ENCODE results near the gene IPO4. TPM values are rescaled to one million over a fixed set of nuclear protein-coding genes. Genes with fewer than 3 reads are reported as not detected.

IPO4 gene
- total RNA-seq, 1 experiment from 2014 or later: 102 TPM

GRCh38 chr14:24207104-24207551, 18.5 kb upstream of the IPO4 start:
- ChIA-PET POLR2A (interaction anchor here (1.9 kb wide), 1 partner anchor 12 kb away, joined by 4 read pairs; the partner anchor contains the start of gene TM9SF1), CTCF (no interaction called here), RAD21 (ENCODE audit: low non-redundant PET in 1 of 2, low total read pairs in 2 of 2, uncharacterized antibody in 2 of 2, unreplicated experiment in 2 of 2) (no interaction called here)
- DNase-seq (ENCODE audit: low read depth, low spot score): no peak
- H3K4me1 ChIP-seq (ENCODE audit: control insufficient read depth in 1 of 2, insufficient read depth in 2 of 2, low read length in 2 of 2): no peaks in the 10 kb centered on the region
- BruUV-seq (replicated peaks): no TSS peak
- H3K4me3 ChIP-seq (replicated peaks in 1 of 2; ENCODE audit: low read depth in 1 of 2, low read length in 2 of 2): no peak overlapping the region
- TF ChIP-seq, protein P1, sequence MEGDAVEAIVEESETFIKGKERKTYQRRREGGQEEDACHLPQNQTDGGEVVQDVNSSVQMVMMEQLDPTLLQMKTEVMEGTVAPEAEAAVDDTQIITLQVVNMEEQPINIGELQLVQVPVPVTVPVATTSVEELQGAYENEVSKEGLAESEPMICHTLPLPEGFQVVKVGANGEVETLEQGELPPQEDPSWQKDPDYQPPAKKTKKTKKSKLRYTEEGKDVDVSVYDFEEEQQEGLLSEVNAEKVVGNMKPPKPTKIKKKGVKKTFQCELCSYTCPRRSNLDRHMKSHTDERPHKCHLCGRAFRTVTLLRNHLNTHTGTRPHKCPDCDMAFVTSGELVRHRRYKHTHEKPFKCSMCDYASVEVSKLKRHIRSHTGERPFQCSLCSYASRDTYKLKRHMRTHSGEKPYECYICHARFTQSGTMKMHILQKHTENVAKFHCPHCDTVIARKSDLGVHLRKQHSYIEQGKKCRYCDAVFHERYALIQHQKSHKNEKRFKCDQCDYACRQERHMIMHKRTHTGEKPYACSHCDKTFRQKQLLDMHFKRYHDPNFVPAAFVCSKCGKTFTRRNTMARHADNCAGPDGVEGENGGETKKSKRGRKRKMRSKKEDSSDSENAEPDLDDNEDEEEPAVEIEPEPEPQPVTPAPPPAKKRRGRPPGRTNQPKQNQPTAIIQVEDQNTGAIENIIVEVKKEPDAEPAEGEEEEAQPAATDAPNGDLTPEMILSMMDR (IDR thresholded peaks at IDR 0.05 in 2 of 3, conservative IDR thresholded peaks at IDR 0.05 in 1 of 3; ENCODE audit: borderline replicate concordance in 1 of 3, insufficient read depth in 1 of 3, low read depth in 2 of 3, low read length in 2 of 3): no peak
- TF ChIP-seq EGR1 (IDR thresholded peaks at IDR 0.05; ENCODE audit: low read depth): no peak
- no peak for TF ChIP-seq CBX3 (IDR thresholded peaks at IDR 0.05; ENCODE audit: low read depth)
- no peak for TF ChIP-seq JUND (IDR thresholded peaks at IDR 0.05)
- no peak for TF ChIP-seq TCF7L2 (IDR thresholded peaks at IDR 0.05; ENCODE audit: borderline replicate concordance, extremely low read depth, insufficient read depth, insufficient read length)
- TF ChIP-seq CEBPB (IDR thresholded peaks at IDR 0.05; ENCODE audit: low read depth): no peak
- no peak for TF ChIP-seq POLR2A (IDR thresholded peaks at IDR 0.05; ENCODE audit: borderline replicate concordance, extremely low read depth, insufficient read depth, insufficient read length)
- TF ChIP-seq ELF1 (IDR thresholded peaks at IDR 0.05; ENCODE audit: borderline replicate concordance, low read depth): no peak
- TF ChIP-seq, protein P2, sequence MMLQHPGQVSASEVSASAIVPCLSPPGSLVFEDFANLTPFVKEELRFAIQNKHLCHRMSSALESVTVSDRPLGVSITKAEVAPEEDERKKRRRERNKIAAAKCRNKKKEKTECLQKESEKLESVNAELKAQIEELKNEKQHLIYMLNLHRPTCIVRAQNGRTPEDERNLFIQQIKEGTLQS (IDR thresholded peaks at IDR 0.05): no peak
- peaks cover 3 to 5% of the 10 kb centered on the region in 2 experiments; a peak in 1 of 4 replicates for H3K9me3 ChIP-seq (ENCODE audit: control insufficient read depth in 1 of 2, insufficient read depth in 1 of 2, low read depth in 1 of 2, low read length in 2 of 2)
- no peaks in the 10 kb centered on the region for H3K27me3 ChIP-seq (ENCODE audit: insufficient read depth, low read length)
- no peak overlapping the region for H3K27ac ChIP-seq (ENCODE audit: low read depth, low read length)
- H3K79me2 ChIP-seq (ENCODE audit: insufficient read depth, low read length): peaks cover 7% of the 10 kb centered on the region; the same call in 1 of the 2 replicates
- H3K9me2 ChIP-seq (ENCODE audit: insufficient read depth): no peaks in the 10 kb centered on the region
- no peak overlapping the region for H3K4me2 ChIP-seq (ENCODE audit: low read length)
- intact Hi-C loops (cut with micrococcal nuclease): no loop called here
- H4K20me1 ChIP-seq (ENCODE audit: insufficient read depth): no peaks in the 10 kb centered on the region
- H2AFZ ChIP-seq (ENCODE audit: low read depth, low read length, poor library complexity, severe bottlenecking): no peak overlapping the region
- no peak overlapping the region for H3K9ac ChIP-seq (ENCODE audit: low read length)
- peaks cover 20 to 34% of the 10 kb centered on the region in 2 experiments for H3K36me3 ChIP-seq (ENCODE audit: control insufficient read depth in 1 of 2, insufficient read depth in 2 of 2, low read length in 2 of 2)
- no peak for ATAC-seq
